Naive thymus-derived CD4-positive, alpha-beta T cell (primary cell): Measurements from ENCODE around the gene BRS3. TPM values are rescaled to one million over a fixed set of nuclear protein-coding genes. Genes with fewer than 3 reads are reported as not detected.

Experiments used
- ATAC-seq: fragments of 150-1000 bp; cut with Tn5 transposase; 2 replicates; pipeline ENCODE4 v1.10.0; 2021; ENCODE audit warnings: mild to moderate bottlenecking, moderate library complexity
- CTCF ChIA-PET: fragments of 350-600 bp; sonication (Branson Sonifier 250); formaldehyde crosslinking; loops from one replicate; lab custom pipeline; 2021; ENCODE audit warnings: antibody characterized with exemption; lab: Charles Lee
- POLR2A ChIA-PET: fragments of 350-600 bp; sonication (Branson Sonifier 250); formaldehyde crosslinking; loops from one replicate; lab custom pipeline; 2021; ENCODE audit warnings: antibody characterized with exemption, inconsistent platforms; lab: Charles Lee
- DNase-seq, 9 donors: peaks; one replicate each; pipeline versions ENCODE4 v3.0.0 to v3.0.0-alpha.2; 2020 to 2022; ENCODE audit warnings: mixed read lengths in 1 of 9
- H3K27ac ChIP-seq: one replicate; pipeline ENCODE4 v1.7.0; 2013; ENCODE audit warnings: mild to moderate bottlenecking, low read depth, low read length, moderate library complexity
- H3K27me3 ChIP-seq, 2 donors: one replicate each; pipeline ENCODE4 v1.7.0; 2013; ENCODE audit warnings: low read length in 2 of 2, mild to moderate bottlenecking in 2 of 2, moderate library complexity in 2 of 2; ENCODE audit not compliant: control insufficient read depth in 2 of 2, insufficient read depth in 2 of 2
- H3K36me3 ChIP-seq, 3 experiments: 1 replicate in 2 of 3; 2 replicates in 1 of 3; pipeline ENCODE4 v1.7.0; 2013; ENCODE audit warnings: low read length in 3 of 3, mild to moderate bottlenecking in 3 of 3, moderate library complexity in 1 of 3; ENCODE audit not compliant: insufficient read depth in 3 of 3, control insufficient read depth in 2 of 3
- H3K4me1 ChIP-seq, 2 donors: one replicate each; pipeline ENCODE4 v1.7.0; 2013; ENCODE audit warnings: low read length in 2 of 2, mild to moderate bottlenecking in 2 of 2, moderate library complexity in 1 of 2; ENCODE audit not compliant: control insufficient read depth in 2 of 2, insufficient read depth in 2 of 2
- H3K4me3 ChIP-seq: 2 replicates; pipeline ENCODE4 v1.7.0; 2013; ENCODE audit warnings: mild to moderate bottlenecking, low read length
- H3K9me3 ChIP-seq, 3 experiments: 1 replicate in 2 of 3; 2 replicates in 1 of 3; pipeline ENCODE4 v1.7.0; 2013; ENCODE audit warnings: low read length in 3 of 3; ENCODE audit not compliant: control insufficient read depth in 2 of 3
- H3K27ac Mint-ChIP-seq, 9 donors: one replicate each; pipeline ENCODE4 v1.8.0; 2020 to 2022; ENCODE audit warnings: mixed read lengths in 9 of 9, mild to moderate bottlenecking in 8 of 9, moderate library complexity in 5 of 9, inconsistent platforms in 2 of 9
- H3K27me3 Mint-ChIP-seq, 5 donors: one replicate each; pipeline ENCODE4 v1.8.0; 2021 to 2022; ENCODE audit warnings: mixed read lengths in 5 of 5, mild to moderate bottlenecking in 1 of 5
- H3K36me3 Mint-ChIP-seq, 5 donors: one replicate each; pipeline ENCODE4 v1.8.0; 2020 to 2022; ENCODE audit warnings: mixed read lengths in 5 of 5, mild to moderate bottlenecking in 3 of 5, inconsistent platforms in 1 of 5
- H3K4me1 Mint-ChIP-seq, 7 donors: one replicate each; pipeline ENCODE4 v1.8.0; 2020 to 2022; ENCODE audit warnings: mixed read lengths in 7 of 7, mild to moderate bottlenecking in 3 of 7, inconsistent platforms in 1 of 7
- H3K4me3 Mint-ChIP-seq, 10 donors: one replicate each; pipeline ENCODE4 v1.8.0; 2020 to 2022; ENCODE audit warnings: mild to moderate bottlenecking in 10 of 10, mixed read lengths in 10 of 10, moderate library complexity in 6 of 10, inconsistent platforms in 2 of 10
- H3K9me3 Mint-ChIP-seq, 11 donors: one replicate each; pipeline ENCODE4 v1.8.0; 2020 to 2022; ENCODE audit warnings: mixed read lengths in 11 of 11, mild to moderate bottlenecking in 4 of 11, inconsistent platforms in 1 of 11, moderate library complexity in 1 of 11
- intact Hi-C, 2 donors: fragments of 100-400 bp; cut with micrococcal nuclease; formaldehyde crosslinking; loops; one replicate each; pipeline ENCODE4 v1.15.1; 2023
- polyA plus RNA-seq, 2 donors: library from polyadenylated mRNA; unstranded; fragments of 300-500 nt; fragmentation: Illumina TruSeq; gene quantifications; one replicate each; pipeline ENCODE4 v1.2.3, GENCODE V29; 2021
- total RNA-seq, 6 experiments: library from RNA in 5 of 6; stranded (reverse) in 5 of 6; gene quantifications; 1 replicate in 5 of 6; 2 replicates in 1 of 6; pipeline ENCODE4 v1.2.3 and lab custom pipeline; 2021 to 2026

Gene BRS3
- total and polyA plus RNA-seq, 7 experiments from 2014 or later: not detected

- Mint-ChIP-seq H3K4me3 (no peak overlapping the region), H3K27ac (no peak overlapping the region), H3K36me3 (no peaks in the 10 kb centered on the region), H3K27me3 (peaks cover 5 to 43% (median 10%) of the 10 kb centered on the region in 5 donors), H3K9me3 (no peaks in the 10 kb centered on the region), H3K4me1 (peaks cover 0 to 10% (median 4%) of the 10 kb centered on the region in 7 donors)
- H3K9me3 ChIP-seq: no peaks in the 10 kb centered on the region
- no peak overlapping the region for H3K27ac ChIP-seq
- no peaks in the 10 kb centered on the region for H3K36me3 ChIP-seq
- ChIA-PET POLR2A (no interaction called here), CTCF (interaction anchor here (0.7 kb wide), 1 partner anchor 748 kb away, joined by 3 read pairs; no protein-coding TSS in a partner anchor)
- ATAC-seq (no peak), DNase-seq (no peak)
- H3K4me3 ChIP-seq: no peak overlapping the region
- H3K27me3 ChIP-seq: no peaks in the 10 kb centered on the region
- intact Hi-C loops: loop anchor here (10.0 kb wide), 3 partner anchors 293 to 1197 kb away; partner anchors contain the start of genes ARHGEF6 (in 1 of the 2) and FHL1 (in 1 of the 2)
- H3K4me1 ChIP-seq: no peaks in the 10 kb centered on the region
Observed at GRCh38 chrX:136491832-136492231, 4.1 kb downstream of the BRS3 start.

- ChIA-PET CTCF (no interaction called here), POLR2A (no interaction called here)
- peaks cover 5 to 38% (median 10%) of the 10 kb centered on the region in 5 donors for H3K27me3 Mint-ChIP-seq
- intact Hi-C loops: loop anchor here (10.0 kb wide), 3 partner anchors 292 to 1198 kb away; partner anchors contain the start of genes ARHGEF6 (in 1 of the 2) and FHL1 (in 1 of the 2)
- Histone ChIP-seq H3K36me3 (no peaks in the 10 kb centered on the region), H3K4me1 (no peaks in the 10 kb centered on the region), H3K27me3 (no peaks in the 10 kb centered on the region), H3K9me3 (no peaks in the 10 kb centered on the region), H3K27ac (no peak overlapping the region), H3K4me3 (no peak overlapping the region)
- H3K36me3 Mint-ChIP-seq: peaks cover 0 to 1% (median 0%) of the 10 kb centered on the region in 5 donors
- no peak overlapping the region for H3K27ac Mint-ChIP-seq
- H3K4me3 Mint-ChIP-seq: no peak overlapping the region
- no peaks in the 10 kb centered on the region for H3K9me3 Mint-ChIP-seq
- peaks cover 0 to 10% (median 4%) of the 10 kb centered on the region in 7 donors for H3K4me1 Mint-ChIP-seq
- DNase-seq (no peak), ATAC-seq (no peak)
Observed at GRCh38 chrX:136493011-136493410, 5.3 kb downstream of the BRS3 start.

GRCh38 chrX:136495043-136495442 is 7.3 kb downstream of the BRS3 start:
- POLR2A ChIA-PET: no interaction called here

GRCh38 chrX:136496186-136496763 is 8.5 kb downstream of the BRS3 start:
- Histone ChIP-seq H3K9me3 (no peaks in the 10 kb centered on the region), H3K27ac (peak overlapping the region; percentile 86), H3K4me3 (peak overlapping the region; percentile 66), H3K27me3 (no peaks in the 10 kb centered on the region), H3K36me3 (peaks cover 0 to 6% (median 0%) of the 10 kb centered on the region in 3 experiments), H3K4me1 (peaks cover 7 to 10% of the 10 kb centered on the region in 2 donors)
- ATAC-seq: peak; percentile 0
- ChIA-PET POLR2A (interaction anchor here (1.2 kb wide), 1 partner anchor 384 kb away, joined by 4 read pairs; the partner anchor contains the start of gene RBMX), CTCF (no interaction called here)
- Mint-ChIP-seq H3K27me3 (peaks cover 0 to 10% (median 0%) of the 10 kb centered on the region in 5 donors), H3K4me1 (peaks cover 6 to 24% (median 17%) of the 10 kb centered on the region in 7 donors), H3K4me3 (peak overlapping the region; percentile 84 to 96 (median 92)), H3K27ac (peak overlapping the region; percentile 93 to 99 (median 97)), H3K36me3 (peaks cover 0 to 1% (median 0%) of the 10 kb centered on the region in 5 donors), H3K9me3 (no peaks in the 10 kb centered on the region)
- DNase-seq: peak in 1 of 9 donors; percentile 3
- intact Hi-C loops: loop anchor here (1.0 to 10.0 kb wide), 19 partner anchors 27 to 1201 kb away; partner anchors contain the start of genes MAP7D3 (in 2 of the 2), SLC9A6 (in 2 of the 2), ARHGEF6 (in 1 of the 2) and FHL1 (in 1 of the 2)

More at GRCh38 chrX:136495043-136495442, 7.3 kb downstream of the BRS3 start:
- no peak for DNase-seq
- intact Hi-C loops: loop anchor here (5.0 to 10.0 kb wide), 6 partner anchors 290 to 1200 kb away; partner anchors contain the start of genes SLC9A6 (in 2 of the 2), ARHGEF6 (in 1 of the 2) and FHL1 (in 1 of the 2)
- peaks cover 7 to 10% of the 10 kb centered on the region in 2 donors for H3K4me1 ChIP-seq
- Mint-ChIP-seq H3K27me3 (peaks cover 0 to 21% (median 0%) of the 10 kb centered on the region in 5 donors), H3K9me3 (no peaks in the 10 kb centered on the region), H3K4me1 (peaks cover 6 to 24% (median 17%) of the 10 kb centered on the region in 7 donors), H3K4me3 (peak overlapping the region in 2 of 10 donors; percentile 3 to 25), H3K36me3 (peaks cover 0 to 1% (median 0%) of the 10 kb centered on the region in 5 donors), H3K27ac (peak overlapping the region in 7 of 9 donors; percentile 38 to 99 (median 81))
- no peak overlapping the region for H3K27ac ChIP-seq
- CTCF ChIA-PET: no interaction called here
- no peaks in the 10 kb centered on the region for H3K36me3 ChIP-seq
- no peaks in the 10 kb centered on the region for H3K27me3 ChIP-seq
- H3K4me3 ChIP-seq: no peak overlapping the region
- no peak for ATAC-seq
- H3K9me3 ChIP-seq: no peaks in the 10 kb centered on the region

GRCh38 chrX:136496764-136497555 is 9.2 kb downstream of the BRS3 start:
- CTCF ChIA-PET: no interaction called here
- no peaks in the 10 kb centered on the region for H3K9me3 ChIP-seq
- peak overlapping the region; percentile 69 for H3K4me3 ChIP-seq
- H3K9me3 Mint-ChIP-seq: no peaks in the 10 kb centered on the region
- ATAC-seq (peak; percentile 89), DNase-seq (peak; percentile 72 to 92 (median 88))
- peak overlapping the region; percentile 86 for H3K27ac ChIP-seq
- H3K27me3 Mint-ChIP-seq: peaks cover 0 to 5% (median 0%) of the 10 kb centered on the region in 5 donors
- peaks cover 6 to 24% (median 17%) of the 10 kb centered on the region in 7 donors for H3K4me1 Mint-ChIP-seq
- no peaks in the 10 kb centered on the region for H3K27me3 ChIP-seq
- H3K27ac Mint-ChIP-seq: peak overlapping the region; percentile 93 to 99 (median 97)
- H3K4me1 ChIP-seq: peaks cover 7 to 10% of the 10 kb centered on the region in 2 donors
- peaks cover 0 to 13% (median 0%) of the 10 kb centered on the region in 3 experiments for H3K36me3 ChIP-seq
- intact Hi-C loops: loop anchor here (1.0 to 10.0 kb wide), 21 partner anchors 26 to 1202 kb away; partner anchors contain the start of genes MAP7D3 (in 2 of the 2), RBMX (in 2 of the 2), SLC9A6 (in 2 of the 2) and ARHGEF6 (in 1 of the 2)
- H3K4me3 Mint-ChIP-seq: peak overlapping the region; percentile 84 to 97 (median 94)
- POLR2A ChIA-PET: interaction anchor here (0.6 to 1.2 kb wide), 4 partner anchors 89 to 413 kb away, joined by 3 to 4 read pairs (median 4); partner anchors contain the start of gene RBMX
- peaks cover 0 to 1% (median 0%) of the 10 kb centered on the region in 5 donors for H3K36me3 Mint-ChIP-seq
